HUES64 (cell line): ENCODE measurements around the gene MTO1.
"Not testable (repeated sequence)": the region's sequence is repeated elsewhere in the genome, so short reads cannot be mapped to it uniquely, and the experiment has no call there.

Experiments used
- H3K27ac ChIP-seq: 2 replicates; pipeline ENCODE4 v1.7.0; 2013; ENCODE audit warnings: low read depth, low read length, inconsistent platforms
- H3K27me3 ChIP-seq: 2 replicates; pipeline ENCODE4 v1.6.1; 2013; ENCODE audit warnings: mild to moderate bottlenecking, low read length; ENCODE audit not compliant: insufficient read depth
- H3K36me3 ChIP-seq: 2 replicates; pipeline ENCODE4 v1.6.1; 2013; ENCODE audit warnings: mild to moderate bottlenecking, low read length; ENCODE audit not compliant: insufficient read depth
- H3K4me1 ChIP-seq: 2 replicates; pipeline ENCODE4 v1.6.1; 2013; ENCODE audit warnings: mild to moderate bottlenecking, low read length, moderate library complexity; ENCODE audit not compliant: insufficient read depth
- H3K4me3 ChIP-seq: 2 replicates; pipeline ENCODE4 v1.5.1; 2013; ENCODE audit warnings: mild to moderate bottlenecking, low read length, moderate library complexity
- H3K9ac ChIP-seq: 2 replicates; pipeline ENCODE4 v1.6.1; 2013; ENCODE audit warnings: mild to moderate bottlenecking, low read depth, low read length
- H3K9me3 ChIP-seq: 2 replicates; pipeline ENCODE4 v1.6.1; 2013; ENCODE audit warnings: low read depth, low read length; ENCODE audit not compliant: insufficient read depth
- WGBS: fragments of 150-250, 120-280 bp; methylation state at CpG from one replicate; pipeline ENCODE4 v1.1.7; 2013; ENCODE audit warnings: missing lambda C conversion rate; 5-methylcytosine and 5-hydroxymethylcytosine counted together

Gene MTO1

DNA sequence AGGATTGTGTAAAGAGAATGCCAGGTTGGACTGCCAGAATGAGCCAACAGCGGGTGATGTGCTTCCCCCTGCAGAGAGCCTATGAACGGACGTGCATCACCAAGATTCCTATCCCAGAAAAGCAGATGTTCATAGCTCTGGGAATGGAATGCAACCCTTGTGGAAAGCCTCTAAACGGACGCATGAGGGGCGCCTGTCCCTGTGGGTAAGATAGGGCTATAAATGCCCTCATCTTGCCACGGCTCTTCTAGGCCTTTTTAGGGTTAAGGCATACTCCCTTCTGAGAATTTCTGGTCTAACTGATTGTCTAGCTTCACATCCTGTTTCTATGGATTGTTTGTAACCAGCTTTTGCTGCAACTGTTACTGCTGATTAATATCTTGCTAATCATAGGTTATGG is 2.1 kb upstream of the MTO1 start:
- not testable (repeated sequence) for H3K27me3 ChIP-seq, H3K27ac ChIP-seq, H3K36me3 ChIP-seq, H3K9ac ChIP-seq, H3K4me1 ChIP-seq, H3K4me3 ChIP-seq, H3K9me3 ChIP-seq
- 94% methylated on average over 7 of the region's 7 CpGs for WGBS

DNA sequence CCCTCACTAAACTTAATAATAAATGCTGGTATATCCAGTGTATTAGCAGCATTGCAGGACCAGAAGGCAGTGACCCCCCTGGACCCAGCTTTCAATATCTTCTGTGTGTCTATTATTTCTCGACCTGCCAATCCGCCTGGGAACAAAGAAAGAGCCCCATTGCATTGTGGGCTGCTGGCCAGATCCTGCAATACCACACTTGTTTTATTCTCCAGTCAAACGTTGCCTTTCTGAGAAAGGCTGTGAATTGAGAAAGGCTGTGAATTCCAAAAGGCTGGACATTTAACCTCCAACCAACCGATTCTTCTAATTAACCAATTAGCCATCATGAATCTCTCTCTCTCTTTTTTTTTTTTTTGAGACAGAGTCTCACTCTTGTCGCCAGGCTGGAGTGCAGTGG is 1.5 kb upstream of the MTO1 start:
- Histone ChIP-seq H3K9ac (no peak overlapping the region), H3K4me3 (no peak overlapping the region), H3K27me3 (no peaks in the 10 kb centered on the region), H3K36me3 (peaks cover 4% of the 10 kb centered on the region), H3K27ac (no peak overlapping the region), H3K9me3 (no peaks in the 10 kb centered on the region), H3K4me1 (no peaks in the 10 kb centered on the region)
- 93% methylated on average over 5 of the region's 5 CpGs for WGBS

DNA sequence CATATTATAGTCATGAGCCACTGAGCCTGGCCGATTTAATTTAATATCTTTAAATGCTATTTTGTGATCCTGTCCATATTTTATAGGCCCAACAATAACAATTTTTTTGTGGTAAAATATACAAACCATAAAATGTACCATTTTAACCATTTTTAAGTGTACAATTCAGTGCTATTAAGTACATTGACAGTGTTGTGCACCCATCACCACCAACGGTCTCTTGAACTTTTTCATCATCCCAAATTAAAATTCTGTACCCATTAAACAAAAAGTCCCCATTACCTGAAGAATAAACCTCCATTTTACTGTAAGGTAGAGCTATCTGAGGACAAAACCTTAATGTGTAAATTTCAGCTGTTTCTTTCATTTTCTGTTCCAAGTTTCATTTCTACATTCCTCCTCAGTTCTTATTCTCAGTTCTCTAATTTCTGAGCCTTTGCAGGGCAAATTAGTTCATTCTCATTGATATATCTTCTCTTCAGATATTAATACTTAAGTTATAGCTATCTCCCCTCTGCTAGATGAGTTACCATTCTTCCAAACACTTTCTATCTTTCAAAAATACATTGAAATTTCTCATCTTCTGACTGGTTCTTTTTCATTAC is 10.3 kb downstream of the MTO1 start:
- Histone ChIP-seq H3K27ac (no peak overlapping the region), H3K9me3 (no peaks in the 10 kb centered on the region), H3K4me3 (no peak overlapping the region), H3K27me3 (no peaks in the 10 kb centered on the region), H3K9ac (no peak overlapping the region), H3K36me3 (peaks cover 90% of the 10 kb centered on the region), H3K4me1 (no peaks in the 10 kb centered on the region)
- WGBS = 96% methylated on average over 2 of the region's 2 CpGs

DNA sequence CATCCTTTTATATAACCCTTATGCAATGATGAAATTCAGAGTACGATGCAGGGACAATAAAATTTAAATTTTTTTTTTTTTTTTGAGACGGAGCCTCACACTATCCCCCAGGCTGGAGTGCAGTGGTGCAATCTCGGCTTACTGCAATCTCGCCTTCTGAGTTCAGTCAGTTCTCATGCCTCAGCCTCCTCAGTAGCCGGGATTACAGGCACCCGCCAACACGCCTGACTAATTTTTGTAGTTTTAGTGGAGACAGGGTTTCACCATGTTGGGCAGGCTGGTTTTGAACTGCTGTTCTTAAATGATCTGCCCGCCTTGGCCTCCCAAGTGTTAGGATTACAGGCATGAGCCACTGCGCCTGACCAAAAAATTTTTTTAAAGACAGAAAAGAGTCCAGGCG is 15.2 kb downstream of the MTO1 start:
- Histone ChIP-seq H3K27me3 (no peaks in the 10 kb centered on the region), H3K4me1 (no peaks in the 10 kb centered on the region), H3K36me3 (peaks cover 86% of the 10 kb centered on the region), H3K4me3 (no peak overlapping the region), H3K27ac (no peak overlapping the region), H3K9ac (no peak overlapping the region), H3K9me3 (no peaks in the 10 kb centered on the region)
- 98% methylated on average over 10 of the region's 10 CpGs for WGBS

DNA sequence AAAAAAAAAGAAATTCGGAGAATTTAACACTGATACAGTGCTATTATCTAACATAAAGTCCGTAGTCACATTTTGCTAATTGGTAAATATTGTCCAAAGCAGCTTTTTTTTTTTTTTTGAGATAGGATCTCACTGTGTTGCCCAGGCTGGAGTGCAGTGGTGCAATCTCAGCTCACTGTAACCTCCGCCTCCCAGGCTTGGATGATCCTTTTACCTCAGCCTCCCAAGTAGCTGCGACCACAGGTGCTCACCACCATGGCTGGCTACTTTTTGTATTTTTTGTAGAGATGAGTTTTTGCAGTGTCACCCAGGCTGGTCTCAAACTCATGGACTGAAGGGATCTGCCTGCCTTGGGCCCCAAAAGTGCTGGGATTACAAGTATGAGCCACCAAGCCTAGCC is 15.9 kb downstream of the MTO1 start:
- WGBS = 99% methylated on average over 3 of the region's 4 CpGs
- Histone ChIP-seq H3K36me3 (peaks cover 86% of the 10 kb centered on the region), H3K4me1 (no peaks in the 10 kb centered on the region), H3K27ac (no peak overlapping the region), H3K4me3 (no peak overlapping the region), H3K9me3 (no peaks in the 10 kb centered on the region), H3K27me3 (no peaks in the 10 kb centered on the region), H3K9ac (no peak overlapping the region)

DNA sequence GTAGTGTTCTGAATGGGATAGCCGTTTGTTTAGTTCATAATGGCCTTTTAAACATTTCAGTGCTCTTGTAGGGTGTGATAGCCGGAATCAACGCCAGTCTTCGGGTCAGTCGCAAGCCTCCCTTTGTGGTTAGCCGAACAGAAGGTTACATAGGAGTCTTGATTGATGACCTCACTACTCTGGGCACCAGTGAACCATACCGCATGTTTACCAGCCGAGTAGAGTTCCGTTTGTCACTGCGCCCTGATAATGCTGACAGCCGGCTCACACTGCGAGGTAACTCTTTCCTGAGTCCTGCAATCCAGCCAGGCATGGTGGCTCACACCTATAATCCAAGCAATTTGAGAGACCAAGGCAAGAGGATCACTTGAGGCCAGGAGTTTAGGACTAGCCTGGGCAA is 20.4 kb downstream of the MTO1 start:
- H3K27ac ChIP-seq = no peak overlapping the region
- H3K27me3 ChIP-seq = no peaks in the 10 kb centered on the region
- H3K4me3 ChIP-seq = no peak overlapping the region
- peaks cover 84% of the 10 kb centered on the region for H3K36me3 ChIP-seq
- no peak overlapping the region for H3K9ac ChIP-seq
- 95% methylated on average over 12 of the region's 12 CpGs for WGBS
- H3K4me1 ChIP-seq = no peaks in the 10 kb centered on the region
- H3K9me3 ChIP-seq = no peaks in the 10 kb centered on the region

DNA sequence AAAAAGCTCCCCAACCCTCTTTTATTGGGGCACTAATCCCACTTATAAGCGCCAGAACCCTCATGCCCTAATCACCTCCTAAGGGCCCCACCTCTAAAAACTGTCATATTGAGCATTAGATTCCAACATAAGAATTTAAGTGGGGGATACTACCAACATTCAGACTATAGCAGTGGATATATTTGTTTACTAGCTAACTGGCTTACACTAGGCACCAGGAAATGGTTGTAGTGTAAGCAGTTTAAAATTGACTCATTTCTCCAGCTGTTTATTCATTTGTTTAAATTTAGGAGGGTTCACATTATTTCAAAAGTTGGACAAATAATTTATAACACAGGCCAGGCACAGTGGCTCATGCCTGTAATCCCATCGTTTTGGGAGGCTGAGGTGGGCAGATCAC is 22.9 kb downstream of the MTO1 start:
- no peak overlapping the region for H3K27ac ChIP-seq
- no peaks in the 10 kb centered on the region for H3K27me3 ChIP-seq
- H3K36me3 ChIP-seq = peaks cover 92% of the 10 kb centered on the region
- no peak overlapping the region for H3K4me3 ChIP-seq
- no peaks in the 10 kb centered on the region for H3K4me1 ChIP-seq
- 98% methylated on average over 2 of the region's 2 CpGs for WGBS
- H3K9ac ChIP-seq = no peak overlapping the region
- H3K9me3 ChIP-seq = no peaks in the 10 kb centered on the region

DNA sequence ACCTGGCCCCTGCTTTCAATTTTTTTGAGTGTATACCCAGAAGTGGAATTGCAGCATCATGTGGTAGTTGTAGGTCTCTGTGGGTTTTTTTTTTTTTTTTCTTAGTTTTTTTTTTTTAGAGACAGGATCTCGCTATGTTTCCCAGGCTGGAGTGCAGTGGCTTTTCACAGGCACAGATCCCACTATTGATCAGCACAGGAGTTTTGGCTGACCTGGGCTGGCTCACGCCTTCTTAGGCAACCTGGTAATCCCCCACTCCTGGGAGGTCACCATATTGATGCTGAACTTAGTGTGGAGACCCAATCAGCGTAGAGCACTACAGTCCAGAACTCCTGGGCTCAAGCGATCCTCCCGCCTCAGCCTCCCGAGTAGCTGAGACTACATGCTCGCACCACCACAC is 25.9 kb downstream of the MTO1 start:
- H3K27ac ChIP-seq = no peak overlapping the region
- no peak overlapping the region for H3K4me3 ChIP-seq
- 97% methylated on average over 7 of the region's 7 CpGs for WGBS
- no peaks in the 10 kb centered on the region for H3K4me1 ChIP-seq
- no peaks in the 10 kb centered on the region for H3K27me3 ChIP-seq
- H3K9me3 ChIP-seq = no peaks in the 10 kb centered on the region
- H3K9ac ChIP-seq = no peak overlapping the region
- H3K36me3 ChIP-seq = peaks cover 79% of the 10 kb centered on the region

DNA sequence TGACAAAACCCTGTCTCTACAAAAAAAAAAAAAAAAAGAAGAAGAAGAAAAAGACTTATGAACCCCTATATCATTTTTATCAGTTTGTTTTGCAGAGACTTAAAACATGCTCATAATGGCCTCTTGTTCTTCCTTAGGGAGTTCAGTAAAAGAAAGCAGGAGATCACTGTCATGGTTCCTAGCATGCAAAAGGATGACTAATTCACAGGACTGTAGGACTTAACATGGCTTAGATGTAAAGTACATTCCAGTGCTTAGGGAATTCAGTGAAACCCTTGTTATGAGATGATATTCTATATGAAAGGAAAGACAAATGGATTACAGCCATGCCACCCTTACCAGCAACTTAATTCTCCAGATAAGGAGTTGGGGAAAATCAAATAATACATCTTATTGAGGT is 29.8 kb downstream of the MTO1 start:
- H3K4me1 ChIP-seq = no peaks in the 10 kb centered on the region
- no peaks in the 10 kb centered on the region for H3K9me3 ChIP-seq
- H3K27ac ChIP-seq = no peak overlapping the region
- peaks cover 67% of the 10 kb centered on the region for H3K36me3 ChIP-seq
- H3K9ac ChIP-seq = no peak overlapping the region
- no peaks in the 10 kb centered on the region for H3K27me3 ChIP-seq
- H3K4me3 ChIP-seq = no peak overlapping the region

DNA sequence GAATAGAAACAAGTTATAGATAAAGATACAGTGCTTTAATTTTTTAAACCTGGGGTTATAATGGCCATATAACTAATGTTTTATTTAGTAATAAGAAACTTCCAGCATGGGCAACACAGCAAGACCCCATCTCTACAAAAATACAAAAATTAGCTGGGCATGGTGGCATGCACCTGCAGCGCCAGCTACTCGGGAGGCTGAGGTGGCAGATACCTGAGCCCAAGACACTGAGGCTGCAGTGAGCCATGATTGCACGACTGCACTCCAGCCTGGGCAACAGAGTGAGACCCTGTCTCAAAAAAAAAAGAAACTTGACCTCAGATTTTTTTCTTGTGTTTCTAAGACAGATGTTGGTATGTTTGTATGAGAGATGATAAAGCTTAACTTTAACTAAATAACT is 36.4 kb downstream of the MTO1 start:
- Histone ChIP-seq H3K4me3 (no peak overlapping the region), H3K9ac (no peak overlapping the region), H3K27ac (no peak overlapping the region), H3K4me1 (no peaks in the 10 kb centered on the region), H3K9me3 (no peaks in the 10 kb centered on the region), H3K36me3 (peaks cover 74% of the 10 kb centered on the region), H3K27me3 (no peaks in the 10 kb centered on the region)
- 94% methylated on average over 3 of the region's 3 CpGs for WGBS

DNA sequence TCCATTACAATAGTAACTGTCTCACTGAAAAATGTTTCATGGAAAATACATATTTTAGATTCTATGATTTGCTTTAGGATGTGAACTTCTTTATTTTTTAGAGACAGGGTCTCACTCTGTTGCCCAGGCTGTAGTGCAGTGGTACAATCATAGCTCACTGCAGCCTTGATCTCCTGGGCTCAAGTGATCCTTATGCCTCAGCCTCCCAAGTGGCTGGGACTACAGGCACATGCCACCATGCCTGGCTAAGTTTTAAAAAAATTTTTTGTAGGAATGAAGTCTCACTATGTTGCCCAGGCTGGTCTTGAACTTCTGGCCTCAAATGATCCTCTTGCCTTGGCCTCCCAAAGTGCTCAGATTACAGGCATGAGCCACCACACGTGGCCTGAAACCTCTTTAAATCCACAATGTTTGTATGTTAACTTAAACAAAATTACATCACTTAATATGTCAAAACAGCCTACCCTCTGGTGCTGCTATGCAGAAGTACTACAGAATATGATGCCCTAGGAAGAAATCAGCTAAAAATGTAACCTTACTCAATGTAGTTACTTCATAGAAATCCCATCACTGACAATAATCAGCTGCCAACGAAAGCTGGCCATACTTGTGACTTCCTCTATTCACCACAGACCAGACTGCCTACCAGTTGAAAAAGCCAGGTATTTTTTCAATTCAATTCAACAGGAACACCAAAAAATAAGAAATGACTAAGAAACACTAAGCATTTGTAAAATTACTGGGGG is 41.7 kb downstream of the MTO1 start:
- no peaks in the 10 kb centered on the region for H3K4me1 ChIP-seq
- H3K9me3 ChIP-seq = no peaks in the 10 kb centered on the region
- H3K4me3 ChIP-seq = no peak overlapping the region
- peaks cover 45% of the 10 kb centered on the region for H3K36me3 ChIP-seq
- H3K9ac ChIP-seq = no peak overlapping the region
- no peak overlapping the region for H3K27ac ChIP-seq
- no peaks in the 10 kb centered on the region for H3K27me3 ChIP-seq
- WGBS = 91% methylated on average over 2 of the region's 2 CpGs

DNA sequence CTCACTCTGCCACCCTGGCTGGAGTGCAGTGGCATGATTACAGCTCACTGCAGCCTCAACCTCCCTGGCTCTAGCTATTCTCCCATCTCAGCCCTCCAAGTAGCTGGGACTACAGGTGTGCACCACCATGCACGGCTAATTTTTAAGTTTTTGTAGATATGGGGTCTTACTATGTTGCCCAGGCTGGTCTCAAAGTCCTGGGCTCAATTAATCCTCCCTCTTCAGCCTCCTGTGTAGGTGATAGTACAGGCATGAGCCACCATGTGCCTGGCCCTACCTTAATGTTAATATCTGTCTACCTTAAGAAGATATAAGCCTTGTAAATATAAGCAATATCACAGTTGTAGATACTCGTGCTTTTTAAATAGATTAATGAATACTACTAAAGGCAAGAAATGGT is 42.6 kb downstream of the MTO1 start:
- Histone ChIP-seq H3K36me3 (peaks cover 36% of the 10 kb centered on the region), H3K27ac (no peak overlapping the region), H3K9me3 (no peaks in the 10 kb centered on the region), H3K9ac (no peak overlapping the region), H3K4me3 (no peak overlapping the region), H3K4me1 (no peaks in the 10 kb centered on the region), H3K27me3 (no peaks in the 10 kb centered on the region)
- 100% methylated on average over 1 of the region's 2 CpGs for WGBS
